T-helper 1 cell (primary cell): Measurements from ENCODE around the gene CYP4A22.
"Not testable (repeated sequence)": the region's sequence is repeated elsewhere in the genome, so short reads cannot be mapped to it uniquely, and the experiment has no call there.

Source experiments
- DNase-seq, 5 donors: peaks; one replicate each; pipeline ENCODE4 v3.0.0-alpha.2; 2012 to 2020
- total RNA-seq, 4 donors: gene quantifications; one replicate each; lab custom pipeline; 2026; lab: John Stamatoyannopoulos, UW

CYP4A22 gene
- 0 reads per million in 4 donors for total RNA-seq

- DNase-seq = no peak
Measured at GRCh38 chr1:47137198-47137597, at the start of gene CYP4A22. Gene CYP4A22 (plus strand): TSS chr1:47137441. CDS start chr1:47137486, 45 bp downstream.

- DNase-seq = peak in 1 of 5 donors; percentile 17
Measured at GRCh38 chr1:47089356-47089755, 47.9 kb upstream of the CYP4A22 start.

- not testable (repeated sequence) for DNase-seq
Measured at GRCh38 chr1:47091476-47091875, 45.8 kb upstream of the CYP4A22 start.

GRCh38 chr1:47104816-47105215 lies 32.4 kb upstream of the CYP4A22 start:
- no peak for DNase-seq

- no peak for DNase-seq
Measured at GRCh38 chr1:47106792-47107191, 30.4 kb upstream of the CYP4A22 start.

GRCh38 chr1:47107851-47108574 lies 29.2 kb upstream of the CYP4A22 start:
- DNase-seq = not testable (repeated sequence)

- not testable (repeated sequence) for DNase-seq
Measured at GRCh38 chr1:47109482-47109881, 27.8 kb upstream of the CYP4A22 start.

- no peak for DNase-seq
Measured at GRCh38 chr1:47113178-47113577, 24.1 kb upstream of the CYP4A22 start.

- DNase-seq = not testable (repeated sequence)
Measured at GRCh38 chr1:47121039-47121438, 16.2 kb upstream of the CYP4A22 start.

- DNase-seq = not testable (repeated sequence)
Measured at GRCh38 chr1:47124834-47125233, 12.4 kb upstream of the CYP4A22 start.

- not testable (repeated sequence) for DNase-seq
Measured at GRCh38 chr1:47126997-47127396, 10.2 kb upstream of the CYP4A22 start.

- DNase-seq = no peak
Measured at GRCh38 chr1:47128221-47128620, 9.0 kb upstream of the CYP4A22 start.

- not testable (repeated sequence) for DNase-seq
Measured at GRCh38 chr1:47128854-47129253, 8.4 kb upstream of the CYP4A22 start.

- DNase-seq = not testable (repeated sequence)
Measured at GRCh38 chr1:47129489-47130230, 7.6 kb upstream of the CYP4A22 start.

GRCh38 chr1:47132665-47133064 lies 4.6 kb upstream of the CYP4A22 start:
- DNase-seq = not testable (repeated sequence)

- no peak for DNase-seq
Measured at GRCh38 chr1:47137925-47138615, 829 bp downstream of the CYP4A22 start.

GRCh38 chr1:47140358-47140757 lies 3.1 kb downstream of the CYP4A22 start:
- DNase-seq = not testable (repeated sequence)

- not testable (repeated sequence) for DNase-seq
Measured at GRCh38 chr1:47143654-47144053, 6.4 kb downstream of the CYP4A22 start.

- DNase-seq = not testable (repeated sequence)
Measured at GRCh38 chr1:47146495-47146894, 9.3 kb downstream of the CYP4A22 start.

- DNase-seq = no peak
Measured at GRCh38 chr1:47147047-47147785, 10.0 kb downstream of the CYP4A22 start.

- not testable (repeated sequence) for DNase-seq
Measured at GRCh38 chr1:47149162-47149561, 11.9 kb downstream of the CYP4A22 start.

- not testable (repeated sequence) for DNase-seq
Measured at GRCh38 chr1:47156457-47156856, 19.2 kb downstream of the CYP4A22 start.
